HUES6 (cell line): ENCODE data around the gene SPEN.
"Not testable (repeated sequence)": the region's sequence is repeated elsewhere in the genome, so short reads cannot be mapped to it uniquely, and the experiment has no call there.

ENCODE experiments used
- H3K27ac ChIP-seq: 2 replicates; pipeline ENCODE4 v1.7.0; 2013; ENCODE audit warnings: low read depth, mild to moderate bottlenecking, low read length, inconsistent platforms
- H3K27me3 ChIP-seq: 2 replicates; pipeline ENCODE4 v1.6.1; 2013; ENCODE audit warnings: low read length; ENCODE audit not compliant: control insufficient read depth, insufficient read depth
- H3K36me3 ChIP-seq: 2 replicates; pipeline ENCODE4 v1.6.1; 2013; ENCODE audit warnings: low read length; ENCODE audit not compliant: control insufficient read depth, insufficient read depth
- H3K4me1 ChIP-seq: 2 replicates; pipeline ENCODE4 v1.6.1; 2013; ENCODE audit warnings: low read length; ENCODE audit not compliant: control insufficient read depth, insufficient read depth
- H3K4me3 ChIP-seq: 2 replicates; pipeline ENCODE4 v1.5.1; 2013; ENCODE audit warnings: low read depth, low read length
- H3K9ac ChIP-seq: one replicate; pipeline ENCODE4 v1.6.1; 2013; ENCODE audit warnings: mild to moderate bottlenecking, low read length
- H3K9me3 ChIP-seq: 2 replicates; pipeline ENCODE4 v1.6.1; 2013; ENCODE audit warnings: low read depth, low read length; ENCODE audit not compliant: control insufficient read depth, insufficient read depth

SPEN gene

DNA sequence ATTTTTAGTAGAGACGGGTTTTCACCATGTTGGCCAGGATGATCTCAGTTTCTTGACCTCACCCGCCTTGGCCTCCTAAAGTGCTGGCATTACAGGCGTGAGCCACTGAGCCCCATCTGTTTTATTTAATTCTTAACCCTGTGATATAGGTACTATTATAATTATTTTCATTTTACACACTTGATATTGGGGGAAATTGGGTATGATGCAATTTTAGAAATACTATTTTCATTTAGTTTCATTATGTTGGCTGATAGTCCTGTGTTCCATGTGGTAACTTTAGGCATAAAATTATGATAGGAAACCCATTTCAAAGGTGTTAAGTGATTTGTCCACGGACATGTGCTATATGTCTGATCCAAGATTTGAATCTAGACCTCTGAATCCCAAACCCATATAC, 61.1 kb downstream of the SPEN start:
- Histone ChIP-seq H3K4me3 (no peak overlapping the region), H3K9me3 (no peaks in the 10 kb centered on the region), H3K36me3 (peaks cover 36% of the 10 kb centered on the region), H3K27ac (no peak overlapping the region), H3K9ac (no peak overlapping the region), H3K4me1 (no peaks in the 10 kb centered on the region), H3K27me3 (no peaks in the 10 kb centered on the region)

DNA sequence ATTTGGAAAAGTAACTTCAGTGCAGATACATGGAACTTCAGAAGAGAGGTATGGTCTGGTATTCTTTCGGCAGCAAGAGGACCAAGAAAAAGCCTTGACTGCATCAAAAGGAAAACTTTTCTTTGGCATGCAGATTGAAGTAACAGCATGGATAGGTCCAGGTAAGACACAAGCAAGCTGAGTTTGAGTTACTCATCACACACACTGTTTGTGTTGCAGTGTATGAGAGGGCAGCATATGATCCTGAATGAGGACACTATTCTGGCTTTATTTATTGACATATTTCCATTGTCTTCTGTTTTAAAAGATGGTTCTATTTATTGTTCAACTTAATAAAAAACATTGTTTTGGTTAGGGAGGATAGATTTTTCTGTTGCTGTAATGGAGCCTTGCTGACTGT, 63.6 kb downstream of the SPEN start:
- Histone ChIP-seq H3K4me3 (no peak overlapping the region), H3K4me1 (no peaks in the 10 kb centered on the region), H3K36me3 (peaks cover 55% of the 10 kb centered on the region), H3K27me3 (no peaks in the 10 kb centered on the region), H3K9me3 (no peaks in the 10 kb centered on the region), H3K9ac (no peak overlapping the region), H3K27ac (no peak overlapping the region)

DNA sequence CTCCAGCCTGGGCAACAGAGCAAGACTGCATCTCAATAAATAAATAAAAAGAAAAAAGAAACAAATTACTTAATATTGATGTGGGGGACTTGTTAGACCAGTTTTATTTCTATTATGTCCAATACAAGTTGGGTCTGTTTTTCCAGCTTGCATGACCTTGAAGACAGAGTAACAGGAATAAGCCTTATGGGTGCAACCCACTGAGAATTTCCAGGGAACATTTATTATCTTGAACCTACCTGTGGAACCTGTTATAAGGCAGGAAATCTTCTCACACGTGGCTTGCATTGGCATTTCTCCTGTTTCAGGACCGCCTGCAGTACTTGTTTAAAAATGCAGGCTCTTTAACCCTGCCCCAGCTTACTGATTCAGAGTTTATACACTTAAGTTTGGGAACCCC, 64.4 kb downstream of the SPEN start:
- no peaks in the 10 kb centered on the region for H3K4me1 ChIP-seq

DNA sequence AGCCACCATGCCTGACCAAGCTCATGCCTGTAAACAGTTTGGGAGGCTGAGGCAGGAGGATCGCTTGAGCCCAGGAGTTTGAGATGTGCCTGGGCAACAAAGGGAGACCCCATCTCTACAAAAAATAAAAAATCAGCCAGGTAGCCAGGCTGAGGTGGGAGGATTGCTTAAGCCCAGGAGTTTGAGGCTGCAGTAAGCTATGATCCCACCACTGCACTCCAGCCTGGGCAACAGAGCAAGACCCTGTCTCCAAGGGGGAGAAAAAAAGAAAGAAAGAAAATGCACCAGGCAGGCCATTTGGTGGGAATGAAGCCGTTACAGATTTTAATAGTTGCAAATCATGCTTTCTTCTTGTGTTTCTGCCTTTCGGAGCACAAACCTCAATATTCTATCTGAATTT, 66.1 kb downstream of the SPEN start:
- not testable (repeated sequence) for H3K27ac ChIP-seq, H3K4me3 ChIP-seq, H3K9ac ChIP-seq, H3K9me3 ChIP-seq, H3K27me3 ChIP-seq, H3K4me1 ChIP-seq
- peaks cover 73% of the 10 kb centered on the region for H3K36me3 ChIP-seq

More for the DNA sequence above, 64.4 kb downstream of the SPEN start:
- H3K36me3 ChIP-seq: peaks cover 62% of the 10 kb centered on the region
- H3K27ac ChIP-seq: no peak overlapping the region
- H3K9me3 ChIP-seq: no peaks in the 10 kb centered on the region
- H3K9ac ChIP-seq: no peak overlapping the region
- H3K27me3 ChIP-seq: no peaks in the 10 kb centered on the region
- H3K4me3 ChIP-seq: no peak overlapping the region

DNA sequence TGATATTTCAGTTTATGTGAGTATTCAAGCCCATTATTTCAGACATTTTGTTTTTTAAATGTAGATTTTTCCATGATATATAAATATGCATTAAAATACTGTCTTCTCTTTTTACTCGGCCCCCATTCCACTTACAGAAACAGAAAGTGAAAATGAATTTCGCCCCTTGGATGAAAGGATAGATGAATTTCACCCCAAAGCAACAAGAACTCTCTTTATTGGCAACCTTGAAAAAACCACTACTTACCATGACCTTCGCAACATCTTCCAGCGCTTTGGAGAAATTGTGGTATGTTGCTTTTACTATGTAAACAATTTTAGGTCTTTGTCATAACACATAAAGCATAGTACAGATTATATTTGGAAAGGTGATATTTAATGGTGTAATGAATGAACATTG, 68.5 kb downstream of the SPEN start:
- H3K27me3 ChIP-seq: no peaks in the 10 kb centered on the region
- H3K4me1 ChIP-seq: no peaks in the 10 kb centered on the region
- no peak overlapping the region for H3K27ac ChIP-seq
- H3K36me3 ChIP-seq: peaks cover 74% of the 10 kb centered on the region
- no peak overlapping the region for H3K4me3 ChIP-seq
- H3K9me3 ChIP-seq: no peaks in the 10 kb centered on the region
- no peak overlapping the region for H3K9ac ChIP-seq

DNA sequence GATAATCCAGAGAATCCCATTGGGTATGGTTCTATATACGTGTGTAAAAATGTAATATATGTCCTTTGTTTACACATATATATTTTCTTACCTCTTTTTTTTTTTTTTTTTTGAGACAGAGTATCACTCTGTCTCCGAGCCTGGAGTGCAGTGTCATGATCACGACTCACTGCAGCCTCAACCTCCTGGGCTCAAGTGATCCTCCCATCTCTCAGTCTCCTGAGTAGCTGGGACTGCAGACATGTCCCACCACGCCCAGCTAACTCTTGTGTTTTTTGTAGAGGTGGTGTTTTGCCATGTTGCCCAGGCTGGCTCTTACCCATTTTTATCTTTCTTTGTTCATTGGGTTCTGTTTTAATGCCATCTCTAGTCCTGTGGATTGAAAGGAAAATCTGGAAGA, 68.9 kb downstream of the SPEN start:
- Histone ChIP-seq H3K4me3 (no peak overlapping the region), H3K27me3 (no peaks in the 10 kb centered on the region), H3K9ac (no peak overlapping the region), H3K9me3 (no peaks in the 10 kb centered on the region), H3K36me3 (peaks cover 74% of the 10 kb centered on the region), H3K27ac (0 out of 2 replicates have a peak overlapping the region, but pooled peaks have one; percentile 3), H3K4me1 (no peaks in the 10 kb centered on the region)

DNA sequence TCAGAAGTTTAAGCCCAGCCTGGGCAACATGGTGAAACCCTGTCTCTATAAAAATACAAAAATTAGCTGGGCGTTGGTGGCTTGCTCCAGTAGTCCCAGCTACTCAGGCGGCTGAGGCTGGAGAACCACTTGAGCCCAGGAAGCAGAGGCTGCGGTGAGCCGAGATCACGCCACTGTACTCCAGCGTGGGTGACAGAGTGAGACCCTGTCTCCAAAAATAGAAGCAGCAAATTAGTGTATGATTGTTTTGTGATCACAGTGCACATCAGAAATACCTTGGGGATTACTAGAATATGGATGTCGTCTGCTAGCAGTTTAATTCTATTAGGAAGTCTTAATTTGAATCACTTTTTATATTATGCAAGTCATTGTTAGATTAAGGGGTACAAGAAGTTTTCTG, 69.4 kb downstream of the SPEN start:
- Histone ChIP-seq H3K27me3 (no peaks in the 10 kb centered on the region), H3K4me3 (no peak overlapping the region), H3K36me3 (peaks cover 76% of the 10 kb centered on the region), H3K9me3 (no peaks in the 10 kb centered on the region), H3K27ac (0 out of 2 replicates have a peak overlapping the region, but pooled peaks have one; percentile 3), H3K9ac (no peak overlapping the region), H3K4me1 (no peaks in the 10 kb centered on the region)

DNA sequence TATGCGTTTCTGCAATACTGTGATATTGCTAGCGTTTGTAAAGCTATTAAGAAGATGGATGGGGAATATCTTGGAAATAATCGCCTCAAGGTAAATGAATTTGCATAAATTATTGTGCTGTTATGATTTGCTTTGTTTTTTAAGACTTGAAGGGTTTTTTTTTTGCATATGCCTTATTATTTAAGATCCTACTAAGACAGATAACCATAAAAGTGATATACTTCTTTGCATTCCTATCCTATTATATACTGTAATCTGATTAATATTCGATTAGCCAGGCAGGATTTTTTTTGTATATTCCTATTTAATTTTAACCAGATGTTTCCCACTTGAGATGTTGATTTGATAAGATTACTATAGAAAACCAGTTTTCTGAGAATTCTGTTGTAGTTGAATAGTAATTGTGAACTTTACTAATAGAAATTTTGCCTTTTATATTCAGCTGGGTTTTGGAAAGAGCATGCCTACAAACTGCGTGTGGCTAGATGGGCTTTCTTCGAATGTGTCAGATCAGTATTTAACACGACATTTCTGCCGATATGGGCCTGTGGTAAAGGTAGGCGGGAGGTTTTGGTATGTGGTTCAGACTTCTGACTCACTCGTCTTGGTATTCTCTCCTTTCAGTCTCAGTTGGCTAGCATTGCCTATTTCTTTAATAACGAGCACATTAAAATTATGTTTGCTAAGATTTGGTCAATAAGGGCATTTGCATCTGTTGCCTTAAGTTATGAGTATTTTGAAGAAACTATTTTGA, 71.6 kb downstream of the SPEN start:
- Histone ChIP-seq H3K4me3 (no peak overlapping the region), H3K4me1 (no peaks in the 10 kb centered on the region), H3K9me3 (no peaks in the 10 kb centered on the region), H3K9ac (no peak overlapping the region), H3K27ac (no peak overlapping the region), H3K36me3 (peaks cover 80% of the 10 kb centered on the region), H3K27me3 (no peaks in the 10 kb centered on the region)

DNA sequence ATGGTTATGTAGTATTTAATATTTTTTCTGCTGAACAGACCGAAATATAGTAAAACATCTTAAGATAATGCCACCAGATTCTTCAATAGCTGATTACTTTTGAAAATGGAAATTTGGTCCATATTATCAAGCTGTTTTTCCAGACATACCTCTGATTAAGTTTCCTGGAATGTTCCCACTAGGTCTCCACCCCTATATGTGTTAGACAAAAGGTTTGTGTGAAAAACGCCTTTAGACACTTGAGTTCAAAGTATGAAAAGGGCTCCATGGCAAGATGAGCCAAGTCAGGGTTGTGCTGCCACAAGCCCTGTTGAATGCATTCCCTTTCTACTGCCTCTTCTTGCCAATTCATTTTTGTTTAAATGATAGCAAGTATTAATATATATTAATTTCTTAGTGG, 75.7 kb downstream of the SPEN start:
- Histone ChIP-seq H3K4me3 (no peak overlapping the region), H3K36me3 (peaks cover 83% of the 10 kb centered on the region), H3K9me3 (no peaks in the 10 kb centered on the region), H3K4me1 (0 out of 2 replicates have a peak, but pooled peaks cover 3% of the 10 kb centered on the region), H3K9ac (no peak overlapping the region), H3K27me3 (no peaks in the 10 kb centered on the region), H3K27ac (no peak overlapping the region)

DNA sequence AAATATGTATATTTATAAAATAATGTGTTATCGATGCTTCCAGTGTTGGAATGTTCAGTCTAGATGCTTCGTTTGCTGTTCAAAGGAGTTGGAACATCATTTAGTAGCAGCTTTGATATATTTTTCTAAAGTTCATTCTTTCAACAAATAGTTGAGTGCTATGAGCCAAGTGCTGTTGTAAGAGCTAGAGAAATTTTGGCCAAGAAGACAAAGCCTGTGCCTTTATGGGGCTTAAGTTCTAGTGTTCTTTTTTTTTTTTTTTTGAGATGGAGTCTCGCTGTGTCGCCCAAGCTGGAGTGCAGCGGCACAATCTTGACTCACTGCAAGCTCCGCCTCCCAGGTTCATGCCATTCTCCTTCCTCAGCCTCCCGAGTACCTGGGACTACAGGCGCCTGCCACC, 78.9 kb downstream of the SPEN start:
- peaks cover 89% of the 10 kb centered on the region for H3K36me3 ChIP-seq
- not testable (repeated sequence) for H3K9me3 ChIP-seq, H3K9ac ChIP-seq, H3K27ac ChIP-seq, H3K4me1 ChIP-seq, H3K4me3 ChIP-seq, H3K27me3 ChIP-seq

DNA sequence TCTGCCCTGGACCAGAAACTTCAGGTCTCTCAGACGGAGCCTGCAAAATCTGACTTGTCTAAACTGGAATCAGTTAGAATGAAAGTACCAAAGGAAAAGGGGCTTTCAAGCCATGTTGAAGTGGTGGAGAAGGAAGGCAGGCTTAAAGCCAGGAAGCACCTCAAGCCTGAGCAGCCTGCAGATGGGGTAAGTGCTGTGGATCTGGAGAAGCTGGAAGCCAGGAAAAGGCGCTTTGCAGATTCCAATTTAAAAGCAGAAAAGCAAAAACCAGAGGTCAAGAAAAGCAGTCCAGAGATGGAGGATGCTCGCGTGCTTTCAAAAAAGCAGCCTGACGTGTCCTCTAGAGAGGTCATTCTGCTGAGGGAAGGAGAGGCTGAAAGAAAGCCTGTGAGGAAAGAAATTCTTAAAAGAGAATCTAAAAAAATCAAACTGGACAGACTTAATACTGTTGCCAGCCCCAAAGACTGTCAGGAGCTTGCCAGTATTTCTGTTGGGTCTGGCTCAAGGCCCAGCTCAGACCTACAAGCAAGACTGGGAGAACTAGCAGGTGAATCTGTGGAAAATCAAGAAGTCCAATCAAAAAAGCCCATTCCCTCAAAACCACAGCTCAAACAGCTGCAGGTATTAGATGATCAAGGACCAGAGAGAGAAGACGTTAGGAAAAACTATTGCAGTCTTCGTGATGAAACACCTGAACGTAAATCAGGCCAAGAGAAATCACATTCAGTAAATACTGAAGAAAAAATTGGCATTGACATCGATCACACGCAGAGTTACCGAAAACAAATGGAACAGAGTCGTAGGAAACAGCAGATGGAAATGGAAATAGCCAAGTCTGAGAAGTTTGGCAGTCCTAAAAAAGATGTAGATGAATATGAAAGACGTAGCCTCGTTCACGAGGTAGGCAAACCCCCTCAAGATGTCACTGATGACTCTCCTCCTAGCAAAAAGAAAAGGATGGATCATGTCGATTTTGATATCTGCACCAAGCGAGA, 81.8 kb downstream of the SPEN start:
- Histone ChIP-seq H3K4me1 (0 out of 2 replicates have a peak, but pooled peaks cover 3% of the 10 kb centered on the region), H3K27ac (no peak overlapping the region), H3K27me3 (no peaks in the 10 kb centered on the region), H3K9ac (no peak overlapping the region), H3K36me3 (peaks cover 91% of the 10 kb centered on the region), H3K4me3 (no peak overlapping the region), H3K9me3 (no peaks in the 10 kb centered on the region)
